IgD-negative memory B cell (primary cell): ENCODE data around the gene TLL2. TPM values are rescaled to one million over a fixed set of nuclear protein-coding genes. Genes with fewer than 3 reads are reported as not detected.

Experiments
- H3K27ac Mint-ChIP-seq, 3 donors: one replicate each; pipeline ENCODE4 v1.8.0; 2020 to 2022; ENCODE audit warnings: mild to moderate bottlenecking in 3 of 3, mixed read lengths in 3 of 3, moderate library complexity in 1 of 3
- H3K27me3 Mint-ChIP-seq: one replicate; pipeline ENCODE4 v1.8.0; 2021; ENCODE audit warnings: mixed read lengths
- H3K36me3 Mint-ChIP-seq: one replicate; pipeline ENCODE4 v1.8.0; 2020; ENCODE audit warnings: mild to moderate bottlenecking, mixed read lengths
- H3K4me1 Mint-ChIP-seq, 3 donors: one replicate each; pipeline ENCODE4 v1.8.0; 2020 to 2022; ENCODE audit warnings: mixed read lengths in 3 of 3, mild to moderate bottlenecking in 1 of 3
- H3K4me3 Mint-ChIP-seq, 4 donors: one replicate each; pipeline ENCODE4 v1.8.0; 2020 to 2022; ENCODE audit warnings: mild to moderate bottlenecking in 4 of 4, mixed read lengths in 4 of 4, moderate library complexity in 3 of 4
- H3K9me3 Mint-ChIP-seq, 3 donors: one replicate each; pipeline ENCODE4 v1.8.0; 2020 to 2021; ENCODE audit warnings: mixed read lengths in 3 of 3, mild to moderate bottlenecking in 1 of 3
- polyA plus RNA-seq: library from polyadenylated mRNA; unstranded; fragments of 300-500 nt; fragmentation: Illumina TruSeq; gene quantifications from one replicate; pipeline ENCODE4 v1.2.3, GENCODE V29; 2021

The TLL2 gene
- polyA plus RNA-seq, 1 donor from 2014 or later, result 0.41 TPM

DNA sequence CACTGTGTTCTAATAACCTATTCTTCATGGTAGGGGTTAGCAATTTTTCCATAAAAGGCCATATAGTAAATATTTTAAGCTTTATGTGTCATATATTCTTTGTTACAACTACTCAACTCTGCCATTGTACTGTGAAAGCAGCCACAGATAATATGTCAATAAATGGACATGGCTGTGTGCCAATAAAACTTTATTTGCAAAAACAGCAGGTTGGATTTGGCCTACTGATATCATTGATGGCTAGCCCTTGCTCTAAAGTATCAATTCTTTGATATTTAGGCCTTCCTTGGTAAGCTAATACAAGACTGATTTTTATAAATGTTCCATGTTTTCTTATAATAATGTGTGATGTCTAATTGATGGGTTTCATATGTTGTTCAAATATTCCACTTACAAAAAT, 77.7 kb downstream of the TLL2 start:
- Mint-ChIP-seq H3K27me3 (no peaks in the 10 kb centered on the region), H3K27ac (no peak overlapping the region), H3K36me3 (peaks cover 6% of the 10 kb centered on the region), H3K4me3 (no peak overlapping the region), H3K4me1 (no peaks in the 10 kb centered on the region), H3K9me3 (peaks cover 6 to 8% (median 7%) of the 10 kb centered on the region in 3 donors)

DNA sequence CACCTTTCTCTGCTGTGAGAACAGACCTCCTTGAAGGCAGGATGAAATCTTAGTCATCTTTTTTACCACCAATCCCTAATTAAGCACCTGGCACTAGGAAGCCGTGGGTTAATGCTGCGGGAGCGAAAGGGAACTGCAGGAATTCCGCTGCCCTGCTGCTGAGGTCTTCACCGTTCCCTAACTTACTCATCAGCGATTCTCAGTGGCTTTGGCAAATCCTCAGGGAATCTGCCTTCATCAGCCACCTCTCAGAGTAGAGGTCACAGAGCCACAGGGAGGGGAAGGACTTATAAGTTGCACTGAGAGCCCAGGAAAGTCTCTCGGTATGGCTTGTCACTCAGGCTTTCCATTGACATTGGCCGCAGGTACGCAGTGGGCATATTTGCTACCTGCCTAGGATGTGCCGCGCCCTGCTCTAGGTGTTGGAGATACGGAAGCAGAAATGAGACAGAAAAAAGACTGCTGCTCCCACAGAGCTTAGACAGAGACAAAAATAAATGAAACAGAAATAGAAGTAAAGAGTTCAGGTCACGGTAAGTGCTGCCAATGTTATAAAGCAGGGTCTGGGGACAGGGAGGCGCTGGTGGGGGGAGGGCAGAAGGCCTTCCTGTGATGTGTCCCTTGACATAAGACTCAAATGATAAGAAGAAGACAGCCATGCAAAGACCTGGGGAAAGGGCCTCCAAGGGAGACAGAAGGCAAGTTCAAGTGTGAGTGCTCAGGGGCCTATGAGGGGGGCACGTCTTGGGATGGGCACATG, 82.3 kb downstream of the TLL2 start:
- no peak overlapping the region for H3K27ac Mint-ChIP-seq
- peaks cover 7 to 11% (median 8%) of the 10 kb centered on the region in 3 donors for H3K9me3 Mint-ChIP-seq
- no peak overlapping the region for H3K4me3 Mint-ChIP-seq
- H3K27me3 Mint-ChIP-seq, result peaks cover 4% of the 10 kb centered on the region
- H3K36me3 Mint-ChIP-seq, result peaks cover 2% of the 10 kb centered on the region
- no peaks in the 10 kb centered on the region for H3K4me1 Mint-ChIP-seq

DNA sequence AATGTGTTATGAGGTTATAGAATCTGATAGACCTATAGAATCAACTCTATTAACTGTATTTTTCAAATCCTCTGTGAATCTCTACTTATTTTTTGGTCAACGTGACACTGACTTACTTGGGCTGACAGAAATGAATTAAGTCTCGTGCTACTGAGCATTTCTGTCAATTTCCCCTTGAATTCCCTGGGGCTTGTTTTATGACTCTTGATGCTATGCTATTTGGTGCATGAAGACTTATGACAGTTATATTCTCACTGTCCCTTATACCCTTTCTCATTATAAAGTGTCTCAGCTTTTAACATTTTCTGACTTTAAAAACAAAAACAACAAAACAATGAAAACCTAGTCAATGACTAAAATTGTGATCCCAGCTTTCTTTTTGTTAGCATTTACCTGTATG, 86.4 kb downstream of the TLL2 start:
- no peak overlapping the region for H3K27ac Mint-ChIP-seq
- peaks cover 2% of the 10 kb centered on the region for H3K36me3 Mint-ChIP-seq
- H3K4me1 Mint-ChIP-seq, result peaks cover 0 to 2% (median 0%) of the 10 kb centered on the region in 3 donors
- no peak overlapping the region for H3K4me3 Mint-ChIP-seq
- peaks cover 0 to 6% (median 0%) of the 10 kb centered on the region in 3 donors for H3K9me3 Mint-ChIP-seq
- H3K27me3 Mint-ChIP-seq, result peaks cover 4% of the 10 kb centered on the region

DNA sequence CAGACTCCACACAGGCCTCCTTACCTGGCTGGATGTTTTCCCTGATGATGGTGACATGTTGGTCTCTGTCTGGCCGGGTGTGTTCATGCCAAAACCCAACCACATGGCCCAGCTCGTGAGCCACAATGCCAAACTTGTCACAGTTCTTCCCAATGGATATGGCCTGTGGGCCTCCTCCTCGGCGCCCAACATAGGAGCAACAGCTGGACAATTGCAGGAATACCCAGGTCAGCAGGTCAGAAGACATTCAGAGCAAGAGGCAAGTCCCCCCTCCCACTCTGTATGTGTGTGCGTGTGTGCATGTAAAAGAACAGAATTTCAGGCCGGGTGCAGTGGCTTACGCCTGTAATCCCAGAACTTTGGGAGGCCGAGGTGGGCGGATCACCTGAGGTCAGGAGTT, 91.2 kb downstream of the TLL2 start:
- Mint-ChIP-seq H3K4me1 (peaks cover 0 to 2% (median 0%) of the 10 kb centered on the region in 3 donors), H3K27me3 (no peaks in the 10 kb centered on the region), H3K27ac (no peak overlapping the region), H3K36me3 (no peaks in the 10 kb centered on the region), H3K9me3 (no peaks in the 10 kb centered on the region), H3K4me3 (no peak overlapping the region)

DNA sequence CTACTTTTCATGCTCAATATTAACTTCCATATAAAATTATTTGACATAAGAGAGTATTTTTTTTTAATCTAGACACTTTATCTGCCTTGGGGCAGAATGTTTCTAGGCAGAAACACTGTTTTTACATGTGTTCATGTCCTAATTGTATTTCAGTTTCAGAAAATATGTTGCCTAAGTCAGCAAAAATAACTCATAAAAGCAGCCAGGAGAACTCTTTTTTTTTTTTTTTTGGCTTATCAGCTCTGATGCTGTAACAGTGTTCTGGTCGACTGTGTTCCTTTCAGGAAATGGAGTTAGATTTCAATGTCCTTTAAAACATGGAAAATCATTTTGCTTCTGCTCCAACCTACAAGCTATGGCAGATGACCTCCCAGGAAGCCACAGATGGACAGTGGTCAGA, 91.7 kb downstream of the TLL2 start:
- Mint-ChIP-seq H3K27ac (no peak overlapping the region), H3K4me1 (peaks cover 0 to 2% (median 0%) of the 10 kb centered on the region in 3 donors), H3K36me3 (no peaks in the 10 kb centered on the region), H3K4me3 (no peak overlapping the region), H3K27me3 (no peaks in the 10 kb centered on the region), H3K9me3 (no peaks in the 10 kb centered on the region)

DNA sequence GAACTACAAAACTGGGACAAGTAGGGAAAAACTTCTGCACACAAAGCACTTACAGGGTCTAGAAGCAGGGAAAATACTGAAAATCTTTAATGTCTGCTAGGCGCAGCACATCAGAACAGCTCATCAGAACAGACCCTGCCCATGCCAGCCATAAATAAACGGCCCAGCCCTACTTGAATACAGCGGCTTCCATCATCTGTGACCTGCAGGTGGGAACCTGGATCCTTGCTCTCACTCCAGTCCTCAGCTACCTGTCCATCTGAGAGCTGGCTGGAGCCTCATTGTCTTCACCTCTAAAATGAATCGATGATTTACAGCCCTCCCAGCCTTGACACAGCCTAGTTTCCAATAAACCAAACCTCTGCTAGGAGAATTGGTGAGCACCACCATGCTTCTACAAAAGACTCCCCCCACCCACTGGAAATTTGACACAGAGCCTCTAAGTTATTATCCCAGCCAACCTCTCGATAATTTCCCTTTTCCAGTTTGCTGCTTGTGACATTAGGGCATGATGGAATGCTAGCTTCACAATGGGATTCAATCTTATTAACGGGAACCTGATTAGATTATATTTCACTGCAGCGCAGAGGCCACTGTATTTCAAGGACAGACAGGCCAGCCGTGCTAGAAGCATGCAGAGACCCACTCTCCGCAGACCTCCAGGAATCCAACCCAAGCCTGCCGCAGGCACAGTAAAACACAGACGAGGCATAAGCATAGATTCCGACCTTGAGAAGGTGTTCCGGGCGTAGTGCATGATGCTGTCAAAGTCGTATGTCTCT, 93.3 kb downstream of the TLL2 start:
- Mint-ChIP-seq H3K4me3 (no peak overlapping the region), H3K27ac (no peak overlapping the region), H3K4me1 (peaks cover 0 to 2% (median 0%) of the 10 kb centered on the region in 3 donors), H3K9me3 (no peaks in the 10 kb centered on the region), H3K36me3 (no peaks in the 10 kb centered on the region), H3K27me3 (no peaks in the 10 kb centered on the region)

DNA sequence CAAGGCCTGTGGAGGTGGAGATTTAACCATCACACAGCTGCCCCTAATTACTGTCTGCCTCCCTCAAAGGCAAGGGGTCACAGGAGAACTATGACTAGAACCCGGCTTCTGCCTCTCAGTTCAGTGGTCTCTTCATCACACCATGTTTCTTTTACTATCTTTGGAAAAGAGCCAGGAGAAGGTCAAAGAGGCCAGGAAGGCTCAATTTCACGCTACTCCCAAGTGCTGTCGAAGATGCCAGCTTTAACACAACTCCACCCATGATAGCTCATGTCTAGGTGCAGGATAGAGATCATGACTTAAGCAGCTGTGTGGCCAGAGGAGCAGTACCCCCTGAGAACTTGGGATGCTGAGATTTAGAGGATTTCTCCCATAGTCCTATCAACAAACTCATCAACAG, 94.4 kb downstream of the TLL2 start:
- no peaks in the 10 kb centered on the region for H3K27me3 Mint-ChIP-seq

DNA sequence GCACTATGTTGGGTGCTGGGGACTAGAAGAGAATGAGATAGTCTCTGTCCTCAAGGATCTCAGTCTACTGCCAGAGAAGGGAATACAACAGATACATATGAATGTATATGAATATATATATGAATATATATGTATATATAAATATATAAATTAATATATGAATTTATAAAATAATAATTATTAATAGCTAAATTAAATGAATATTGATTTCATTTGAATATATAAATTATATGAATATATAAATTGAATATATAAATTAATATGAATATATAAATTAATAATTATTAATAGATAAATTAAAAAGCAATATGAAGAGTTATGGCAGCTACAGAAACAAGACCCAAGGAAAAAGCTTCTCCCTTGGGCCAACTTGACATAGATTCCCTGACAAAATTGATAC, 95.1 kb downstream of the TLL2 start:
- H3K4me1 Mint-ChIP-seq, result peaks cover 0 to 2% (median 0%) of the 10 kb centered on the region in 3 donors

More for the DNA sequence above, 94.4 kb downstream of the TLL2 start:
- H3K27ac Mint-ChIP-seq, result no peak overlapping the region
- H3K9me3 Mint-ChIP-seq, result no peaks in the 10 kb centered on the region
- H3K4me1 Mint-ChIP-seq, result peaks cover 0 to 2% (median 0%) of the 10 kb centered on the region in 3 donors
- no peaks in the 10 kb centered on the region for H3K36me3 Mint-ChIP-seq
- no peak overlapping the region for H3K4me3 Mint-ChIP-seq

DNA sequence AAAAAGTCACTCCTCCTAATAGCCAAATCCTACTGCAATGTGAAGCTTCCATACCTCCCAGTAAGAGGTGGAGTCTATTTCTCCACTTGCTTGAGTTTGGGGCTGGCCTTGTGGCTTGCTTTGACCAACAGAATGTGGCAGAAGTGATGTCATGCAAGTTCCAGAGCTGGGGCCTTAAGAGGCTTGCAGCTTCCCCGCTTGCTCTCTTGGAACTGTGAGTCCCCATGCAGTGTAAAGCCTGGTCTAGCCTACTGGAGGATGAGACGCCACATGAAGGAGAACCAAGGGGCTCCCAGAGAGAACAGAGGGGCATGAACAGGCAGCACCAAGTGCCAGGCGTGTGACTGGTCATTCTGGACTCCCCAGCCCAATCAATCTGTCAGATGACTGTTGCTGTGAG, 96.3 kb downstream of the TLL2 start:
- no peaks in the 10 kb centered on the region for H3K36me3 Mint-ChIP-seq
- no peaks in the 10 kb centered on the region for H3K9me3 Mint-ChIP-seq
- no peaks in the 10 kb centered on the region for H3K4me1 Mint-ChIP-seq
- H3K27ac Mint-ChIP-seq, result no peak overlapping the region
- H3K27me3 Mint-ChIP-seq, result no peaks in the 10 kb centered on the region
- no peak overlapping the region for H3K4me3 Mint-ChIP-seq

More for the DNA sequence above, 95.1 kb downstream of the TLL2 start:
- Mint-ChIP-seq H3K9me3 (no peaks in the 10 kb centered on the region), H3K27me3 (no peaks in the 10 kb centered on the region), H3K36me3 (no peaks in the 10 kb centered on the region), H3K4me3 (no peak overlapping the region), H3K27ac (no peak overlapping the region)

DNA sequence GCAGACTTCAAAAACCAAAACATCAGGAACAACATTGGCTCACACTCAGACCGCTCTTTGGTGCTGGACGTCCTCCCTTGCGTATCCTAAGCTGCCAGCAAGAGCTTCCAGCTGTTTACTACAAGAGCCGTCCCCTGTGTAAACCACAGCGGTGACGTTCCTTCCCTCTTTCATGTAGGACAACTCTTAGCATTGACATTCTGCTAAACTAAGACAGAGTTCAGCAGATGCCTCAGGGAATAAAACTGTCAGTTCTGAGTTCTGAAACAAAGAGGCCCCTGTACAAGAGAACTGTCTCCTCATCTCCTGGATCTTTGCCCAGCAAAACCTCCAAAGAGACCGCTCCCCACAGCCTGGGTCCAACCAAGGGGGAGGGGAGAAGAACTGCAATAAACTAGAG, 97.1 kb downstream of the TLL2 start:
- no peaks in the 10 kb centered on the region for H3K27me3 Mint-ChIP-seq
- no peaks in the 10 kb centered on the region for H3K4me1 Mint-ChIP-seq
- no peaks in the 10 kb centered on the region for H3K9me3 Mint-ChIP-seq
- no peak overlapping the region for H3K4me3 Mint-ChIP-seq
- no peaks in the 10 kb centered on the region for H3K36me3 Mint-ChIP-seq
- no peak overlapping the region for H3K27ac Mint-ChIP-seq

DNA sequence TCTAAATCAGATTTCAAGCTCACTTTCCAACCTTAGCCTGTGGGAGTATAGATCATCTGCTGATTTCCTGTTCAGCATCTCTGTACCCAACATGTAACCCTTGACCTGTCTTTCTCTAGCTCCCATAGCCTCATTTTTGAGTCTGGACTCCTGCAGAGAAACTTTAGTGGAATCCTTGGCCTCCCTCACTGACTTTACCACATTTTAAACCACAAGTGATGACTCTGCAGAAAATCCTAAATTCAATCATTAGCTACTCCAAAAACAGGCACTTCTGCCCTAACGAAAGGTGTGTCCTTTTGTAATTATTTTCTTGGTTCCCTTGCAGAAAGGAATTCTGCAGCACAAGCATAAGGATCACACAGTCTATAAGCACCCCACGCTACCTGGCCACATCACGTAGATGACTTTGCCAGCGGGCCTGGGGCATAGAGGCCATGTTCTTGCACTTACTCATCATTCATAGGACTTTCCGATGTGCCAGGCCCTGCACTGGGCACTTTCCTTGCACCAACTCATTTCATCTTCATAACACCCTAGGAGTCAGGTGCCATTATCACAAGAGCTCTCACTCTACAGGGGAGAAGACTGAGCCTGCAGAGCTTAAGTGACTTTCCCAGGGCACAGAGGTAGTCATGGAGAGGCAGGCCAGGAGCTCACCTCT, 97.7 kb downstream of the TLL2 start:
- Mint-ChIP-seq H3K27ac (no peak overlapping the region), H3K4me3 (no peak overlapping the region), H3K4me1 (peaks cover 0 to 2% (median 0%) of the 10 kb centered on the region in 3 donors), H3K27me3 (no peaks in the 10 kb centered on the region), H3K36me3 (no peaks in the 10 kb centered on the region), H3K9me3 (no peaks in the 10 kb centered on the region)

DNA sequence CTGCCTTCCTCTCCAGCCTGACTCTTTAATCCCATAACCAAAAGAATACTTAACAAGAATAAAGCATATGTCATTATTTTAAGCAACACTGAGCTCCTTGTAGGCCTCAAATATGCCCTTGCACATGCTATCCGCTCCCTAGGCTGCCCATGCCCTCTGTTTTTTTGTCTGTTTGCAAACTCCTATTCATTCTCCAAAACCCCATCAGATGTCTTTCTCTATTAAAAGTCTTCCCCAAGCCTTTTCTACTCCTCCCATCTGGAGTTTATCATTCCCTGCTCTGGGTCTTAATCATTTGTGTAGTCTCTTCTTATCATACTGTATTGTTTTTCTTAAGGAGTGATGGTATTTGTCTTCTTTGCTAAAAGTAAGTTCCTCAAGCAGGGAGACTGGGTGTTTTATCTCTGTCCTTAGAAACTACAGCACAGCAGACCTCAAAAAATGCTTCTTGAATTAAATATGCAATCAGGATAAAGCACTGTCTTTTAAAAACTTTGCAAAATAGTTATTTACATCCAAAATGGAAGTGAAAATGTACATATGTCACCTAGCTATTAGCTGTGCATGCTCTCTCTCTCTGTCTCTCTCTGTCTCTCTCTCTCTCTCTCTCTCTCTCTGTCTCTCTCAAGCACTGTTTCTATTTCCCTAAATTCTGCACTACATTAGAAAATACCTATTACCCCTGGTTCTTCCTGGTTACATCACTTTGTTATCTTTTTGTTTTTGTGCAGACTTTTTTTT, 98.4 kb downstream of the TLL2 start:
- Mint-ChIP-seq H3K4me3 (no peak overlapping the region), H3K27me3 (peaks cover 4% of the 10 kb centered on the region), H3K27ac (no peak overlapping the region), H3K36me3 (no peaks in the 10 kb centered on the region), H3K9me3 (no peaks in the 10 kb centered on the region), H3K4me1 (peaks cover 0 to 2% (median 0%) of the 10 kb centered on the region in 3 donors)

DNA sequence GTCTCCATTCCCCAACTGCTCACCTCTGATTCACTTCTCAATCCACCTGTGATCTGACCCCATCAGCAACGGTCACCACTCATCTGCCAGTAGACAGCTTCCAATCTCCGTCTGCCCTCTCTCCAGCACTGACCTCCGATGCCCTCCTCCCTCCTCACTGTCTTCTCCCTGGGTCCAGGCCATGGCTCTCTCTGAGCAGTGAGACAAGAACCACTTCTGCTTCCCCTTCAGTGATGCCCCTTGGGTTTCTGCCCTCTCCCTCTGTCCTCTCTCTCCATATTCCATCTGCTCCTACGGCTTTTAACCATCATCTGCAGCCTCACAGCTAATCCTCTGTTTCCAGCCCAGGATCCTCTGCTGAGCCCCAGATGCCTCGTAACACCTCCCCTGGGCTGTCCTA, 99.4 kb downstream of the TLL2 start:
- Mint-ChIP-seq H3K4me1 (peaks cover 0 to 2% (median 0%) of the 10 kb centered on the region in 3 donors), H3K4me3 (no peak overlapping the region), H3K27ac (no peak overlapping the region), H3K27me3 (peaks cover 6% of the 10 kb centered on the region), H3K9me3 (no peaks in the 10 kb centered on the region), H3K36me3 (no peaks in the 10 kb centered on the region)

DNA sequence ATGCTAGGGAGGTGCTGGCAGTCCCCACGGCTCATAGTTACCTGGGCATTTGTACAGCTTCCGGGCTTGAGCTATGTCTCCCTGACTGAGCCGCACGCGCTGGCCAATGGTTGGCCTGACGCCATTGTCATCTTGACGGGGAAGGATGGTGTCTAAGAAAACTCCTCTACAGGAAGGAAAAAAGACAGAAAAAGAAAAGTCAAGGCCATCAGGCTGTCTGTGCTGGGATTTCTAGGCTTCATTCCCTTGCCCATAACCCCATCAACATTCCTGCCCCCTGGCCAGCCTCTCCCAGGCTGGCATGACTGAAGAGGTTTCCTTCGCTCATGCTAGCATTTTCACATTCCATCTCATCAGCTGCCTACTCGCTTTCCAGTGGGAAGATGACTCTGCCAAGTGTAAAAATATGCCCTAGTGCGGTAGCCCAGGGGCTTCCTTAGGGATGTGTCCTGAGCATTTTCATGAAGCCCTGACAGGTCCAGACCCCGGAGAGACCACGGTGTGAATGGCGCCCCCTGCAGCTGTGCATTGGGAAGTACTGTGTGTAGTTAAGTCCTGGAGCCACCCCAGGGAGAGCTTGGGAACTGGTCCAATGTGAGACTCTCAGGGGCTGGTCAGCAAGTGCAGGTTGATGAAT, 100.5 kb downstream of the TLL2 start:
- no peak overlapping the region for H3K4me3 Mint-ChIP-seq
- H3K27me3 Mint-ChIP-seq, result peaks cover 6% of the 10 kb centered on the region
- no peaks in the 10 kb centered on the region for H3K36me3 Mint-ChIP-seq
- H3K27ac Mint-ChIP-seq, result no peak overlapping the region
- peaks cover 0 to 2% (median 0%) of the 10 kb centered on the region in 3 donors for H3K4me1 Mint-ChIP-seq
- no peaks in the 10 kb centered on the region for H3K9me3 Mint-ChIP-seq
